ENCODE results near the gene HMGXB3. TPM values are rescaled to one million over a fixed set of nuclear protein-coding genes. Genes with fewer than 3 reads are reported as not detected.

The HMGXB3 gene
- total RNA-seq, 1 experiment from 2014 or later: 28.0 TPM

GRCh38 chr5:149962601-149963300 is 37.8 kb upstream of the HMGXB3 start:
- Histone ChIP-seq H3K4me3 (no peak overlapping the region), H3K27ac (no peak overlapping the region), H3K27me3 (no peaks in the 10 kb centered on the region), H3K9me3 (replicated peaks) (no peaks in the 10 kb centered on the region), H3K36me3 (0 out of 2 replicates have a peak, but pooled peaks cover 4% of the 10 kb centered on the region), H3K4me1 (peaks cover 17% of the 10 kb centered on the region; the same call in 1 of the 2 replicates)
- no peak for DNase-seq

- no peak overlapping the region for H3K27ac ChIP-seq
- no peaks in the 10 kb centered on the region for H3K9me3 ChIP-seq (replicated peaks)
- H3K4me1 ChIP-seq: peaks cover 10% of the 10 kb centered on the region; the same call in 1 of the 2 replicates
- 0 out of 2 replicates have a peak, but pooled peaks cover 4% of the 10 kb centered on the region for H3K36me3 ChIP-seq
- DNase-seq: no peak
- no peak overlapping the region for H3K4me3 ChIP-seq
- no peaks in the 10 kb centered on the region for H3K27me3 ChIP-seq
Observed at GRCh38 chr5:149963729-149964128, 36.8 kb upstream of the HMGXB3 start.

- no peak overlapping the region for H3K4me3 ChIP-seq
- no peak overlapping the region for H3K27ac ChIP-seq
- H3K36me3 ChIP-seq: 0 out of 2 replicates have a peak, but pooled peaks cover 4% of the 10 kb centered on the region
- no peaks in the 10 kb centered on the region for H3K4me1 ChIP-seq
- no peak for DNase-seq
- H3K9me3 ChIP-seq (replicated peaks): no peaks in the 10 kb centered on the region
- no peaks in the 10 kb centered on the region for H3K27me3 ChIP-seq
Observed at GRCh38 chr5:149966946-149967345, 33.6 kb upstream of the HMGXB3 start.

GRCh38 chr5:149969181-149969930 is 31.2 kb upstream of the HMGXB3 start:
- no peaks in the 10 kb centered on the region for H3K9me3 ChIP-seq (replicated peaks)
- 0 out of 2 replicates have a peak, but pooled peaks cover 4% of the 10 kb centered on the region for H3K36me3 ChIP-seq
- no peaks in the 10 kb centered on the region for H3K4me1 ChIP-seq
- H3K27ac ChIP-seq: no peak overlapping the region
- DNase-seq: no peak
- no peak overlapping the region for H3K4me3 ChIP-seq
- H3K27me3 ChIP-seq: no peaks in the 10 kb centered on the region

GRCh38 chr5:149975409-149975808 is 25.1 kb upstream of the HMGXB3 start:
- peaks cover 24% of the 10 kb centered on the region for H3K36me3 ChIP-seq

GRCh38 chr5:149979896-149980295 is 20.6 kb upstream of the HMGXB3 start:
- DNase-seq: no peak

More at GRCh38 chr5:149975409-149975808, 25.1 kb upstream of the HMGXB3 start:
- H3K4me3 ChIP-seq: no peak overlapping the region
- H3K4me1 ChIP-seq: no peaks in the 10 kb centered on the region
- DNase-seq: no peak
- H3K27me3 ChIP-seq: no peaks in the 10 kb centered on the region
- no peak overlapping the region for H3K27ac ChIP-seq
- H3K9me3 ChIP-seq (replicated peaks): no peaks in the 10 kb centered on the region

GRCh38 chr5:149981206-149981605 is 19.3 kb upstream of the HMGXB3 start:
- H3K9me3 ChIP-seq (replicated peaks): no peaks in the 10 kb centered on the region
- no peak for DNase-seq
- H3K27ac ChIP-seq: no peak overlapping the region
- no peaks in the 10 kb centered on the region for H3K27me3 ChIP-seq
- H3K4me1 ChIP-seq: no peaks in the 10 kb centered on the region
- no peak overlapping the region for H3K4me3 ChIP-seq
- peaks cover 34% of the 10 kb centered on the region for H3K36me3 ChIP-seq

More at GRCh38 chr5:149979896-149980295, 20.6 kb upstream of the HMGXB3 start:
- Histone ChIP-seq H3K4me1 (no peaks in the 10 kb centered on the region), H3K4me3 (no peak overlapping the region), H3K36me3 (peaks cover 34% of the 10 kb centered on the region), H3K9me3 (replicated peaks) (no peaks in the 10 kb centered on the region), H3K27ac (no peak overlapping the region), H3K27me3 (no peaks in the 10 kb centered on the region)

GRCh38 chr5:149982505-149982904 is 18.0 kb upstream of the HMGXB3 start:
- Histone ChIP-seq H3K27ac (no peak overlapping the region), H3K36me3 (peaks cover 31% of the 10 kb centered on the region), H3K4me3 (no peak overlapping the region), H3K4me1 (no peaks in the 10 kb centered on the region), H3K27me3 (no peaks in the 10 kb centered on the region), H3K9me3 (replicated peaks) (no peaks in the 10 kb centered on the region)
- no peak for DNase-seq

GRCh38 chr5:149988126-149988525 is 12.4 kb upstream of the HMGXB3 start:
- Histone ChIP-seq H3K4me3 (no peak overlapping the region), H3K4me1 (no peaks in the 10 kb centered on the region), H3K27me3 (no peaks in the 10 kb centered on the region), H3K36me3 (peaks cover 2% of the 10 kb centered on the region; the same call in 1 of the 2 replicates), H3K9me3 (replicated peaks) (no peaks in the 10 kb centered on the region), H3K27ac (no peak overlapping the region)
- no peak for DNase-seq

- Histone ChIP-seq H3K4me1 (no peaks in the 10 kb centered on the region), H3K27me3 (no peaks in the 10 kb centered on the region), H3K9me3 (replicated peaks) (no peaks in the 10 kb centered on the region), H3K27ac (no peak overlapping the region), H3K4me3 (no peak overlapping the region), H3K36me3 (no peaks in the 10 kb centered on the region; the same call in 1 of the 2 replicates)
- DNase-seq: peak; percentile 65 to 89
Observed at GRCh38 chr5:149990518-149991376, 9.8 kb upstream of the HMGXB3 start.

GRCh38 chr5:149993471-149993870 is 7.1 kb upstream of the HMGXB3 start:
- H3K27ac ChIP-seq: no peak overlapping the region
- no peaks in the 10 kb centered on the region for H3K27me3 ChIP-seq
- DNase-seq: no peak
- no peaks in the 10 kb centered on the region for H3K36me3 ChIP-seq
- H3K9me3 ChIP-seq (replicated peaks): no peaks in the 10 kb centered on the region
- H3K4me1 ChIP-seq: no peaks in the 10 kb centered on the region
- H3K4me3 ChIP-seq: no peak overlapping the region

GRCh38 chr5:149995385-149996204 is 4.9 kb upstream of the HMGXB3 start:
- no peak for DNase-seq
- Histone ChIP-seq H3K4me3 (no peak overlapping the region), H3K36me3 (no peaks in the 10 kb centered on the region), H3K4me1 (no peaks in the 10 kb centered on the region), H3K27ac (no peak overlapping the region), H3K27me3 (no peaks in the 10 kb centered on the region), H3K9me3 (replicated peaks) (no peaks in the 10 kb centered on the region)

GRCh38 chr5:149996205-149996890 is 4.2 kb upstream of the HMGXB3 start:
- H3K27me3 ChIP-seq: no peaks in the 10 kb centered on the region
- H3K9me3 ChIP-seq (replicated peaks): no peaks in the 10 kb centered on the region
- no peak overlapping the region for H3K4me3 ChIP-seq
- no peak overlapping the region for H3K27ac ChIP-seq
- no peak for DNase-seq
- H3K36me3 ChIP-seq: no peaks in the 10 kb centered on the region
- no peaks in the 10 kb centered on the region for H3K4me1 ChIP-seq
